ENCODE measurements around the gene INPP4B.

Gene INPP4B

GRCh38 chr4:142331646-142332045, 514.5 kb downstream of the INPP4B start:
- no peak for DNase-seq

- no peak for DNase-seq
These were observed 515.0 kb downstream of the INPP4B start for GRCh38 chr4:142331132-142331531.

DNA sequence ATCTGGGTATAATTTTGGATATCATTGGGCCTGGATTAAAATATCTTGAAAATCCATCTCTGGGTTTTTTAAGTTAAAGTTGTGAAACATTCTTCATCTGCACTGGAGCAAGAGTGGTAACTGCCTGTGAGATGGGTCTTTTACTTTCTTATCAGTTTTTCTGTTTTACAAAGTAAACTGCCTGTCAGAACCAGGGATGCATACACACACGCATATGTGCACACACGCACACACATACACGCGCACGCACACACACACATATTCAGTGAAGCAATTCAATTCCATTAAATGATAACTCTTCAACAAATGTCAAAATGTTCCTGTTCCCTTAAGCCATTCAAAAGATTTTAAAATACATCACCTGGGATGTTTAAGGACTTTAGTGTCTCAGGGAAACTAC, 515.8 kb downstream of the INPP4B start:
- no peak for DNase-seq

DNA sequence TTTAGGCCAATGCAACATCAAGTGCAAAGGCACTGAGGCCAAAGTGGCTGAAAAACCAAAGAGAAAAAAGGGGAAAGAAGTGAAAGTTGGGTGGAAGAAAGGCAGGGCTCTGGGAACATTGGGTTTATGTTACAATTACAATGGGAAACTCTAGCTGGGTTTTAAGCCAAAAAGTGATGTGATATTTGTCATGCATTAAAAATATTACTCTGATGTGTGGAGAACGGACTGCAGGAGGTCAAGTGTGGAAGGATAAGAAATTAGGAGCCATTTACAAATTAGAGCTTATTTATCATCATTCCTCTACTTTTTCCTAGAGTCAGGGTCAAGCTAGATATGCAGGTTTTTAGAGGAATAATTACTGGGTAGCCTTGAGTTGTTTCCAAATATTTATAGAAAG, 516.8 kb downstream of the INPP4B start:
- DNase-seq, result no peak

DNA sequence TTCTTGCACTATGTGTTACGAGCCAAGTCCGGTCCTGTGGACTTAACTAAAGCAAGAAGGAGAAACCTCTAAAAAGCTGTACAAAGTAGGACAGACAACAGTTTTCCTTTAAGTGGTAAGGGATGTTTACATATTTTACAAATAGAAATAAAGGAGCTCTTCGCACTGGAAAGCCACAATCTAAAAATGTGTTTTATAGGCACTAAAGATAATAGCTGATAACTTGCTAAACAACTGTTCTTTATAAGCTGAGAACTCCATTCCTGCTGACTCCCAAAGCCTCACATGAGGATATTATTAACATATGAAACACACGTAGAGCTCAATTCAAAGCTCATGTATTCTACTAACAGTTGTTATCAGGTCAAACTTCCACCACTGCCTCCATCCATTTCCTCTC, 519.9 kb downstream of the INPP4B start:
- no peak for DNase-seq

DNA sequence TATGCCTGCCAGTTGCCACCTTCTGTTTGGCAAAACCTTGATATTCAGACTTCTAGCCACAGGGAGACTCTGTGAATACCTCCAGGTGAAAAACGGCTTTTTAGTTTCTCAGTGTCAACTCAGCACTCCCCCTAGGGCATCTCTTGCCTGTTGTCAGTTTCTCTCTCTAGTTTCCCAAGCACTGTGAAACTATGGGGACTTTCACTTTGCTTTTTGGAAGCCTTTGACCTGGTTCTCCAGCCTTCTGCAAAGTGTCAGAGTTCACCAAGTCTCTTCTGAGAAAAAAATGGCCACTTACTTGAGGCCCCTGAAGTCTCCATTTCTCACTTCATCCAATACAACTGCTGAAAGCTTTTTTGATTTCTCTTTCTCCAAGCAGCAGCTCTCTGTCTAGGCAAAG, 521.5 kb downstream of the INPP4B start:
- no peak for DNase-seq

DNA sequence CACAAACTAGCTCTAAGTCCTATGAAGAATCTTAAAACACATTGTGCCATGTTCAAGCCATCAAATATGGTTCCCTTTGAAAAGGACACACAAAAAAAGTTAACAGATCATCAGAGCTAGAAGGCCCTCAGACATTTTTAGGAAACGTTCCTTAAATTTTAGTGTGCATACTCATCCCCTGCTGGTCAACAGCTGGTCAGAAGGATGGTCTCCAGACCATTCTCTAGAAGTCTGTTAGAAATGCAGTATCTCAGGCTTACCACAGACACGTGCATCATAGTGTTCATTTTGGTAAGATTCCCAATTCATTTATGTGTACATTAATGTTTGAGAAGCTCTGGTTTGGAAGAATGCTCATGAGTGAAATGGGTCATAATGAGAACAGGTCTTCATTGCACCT, 523.1 kb downstream of the INPP4B start:
- DNase-seq, result no peak

- no peak for DNase-seq
These were observed 527.8 kb downstream of the INPP4B start for GRCh38 chr4:142318280-142318679.

- no peak for DNase-seq
These were observed 529.2 kb downstream of the INPP4B start for GRCh38 chr4:142316913-142317312.

DNA sequence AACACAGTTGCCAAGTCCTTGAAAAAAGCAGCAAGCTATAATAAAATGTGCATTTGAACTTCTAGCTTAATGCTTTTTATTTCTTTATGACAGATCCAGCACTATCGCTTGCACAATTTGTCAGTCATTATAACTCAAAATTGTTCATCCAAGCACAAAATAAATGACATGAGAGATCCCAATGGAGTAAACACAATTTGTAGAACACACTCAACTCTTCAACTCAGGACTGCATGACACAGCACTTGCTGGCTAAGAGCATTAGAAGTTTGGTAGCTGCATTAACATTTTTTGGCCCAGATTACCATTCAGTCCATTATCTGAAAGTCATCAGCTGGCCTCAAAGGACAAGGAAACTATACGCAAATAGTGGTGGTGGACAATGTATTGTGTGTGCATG, 530.1 kb downstream of the INPP4B start:
- no peak for DNase-seq

GRCh38 chr4:142314686-142315085, 531.4 kb downstream of the INPP4B start:
- no peak for DNase-seq

DNA sequence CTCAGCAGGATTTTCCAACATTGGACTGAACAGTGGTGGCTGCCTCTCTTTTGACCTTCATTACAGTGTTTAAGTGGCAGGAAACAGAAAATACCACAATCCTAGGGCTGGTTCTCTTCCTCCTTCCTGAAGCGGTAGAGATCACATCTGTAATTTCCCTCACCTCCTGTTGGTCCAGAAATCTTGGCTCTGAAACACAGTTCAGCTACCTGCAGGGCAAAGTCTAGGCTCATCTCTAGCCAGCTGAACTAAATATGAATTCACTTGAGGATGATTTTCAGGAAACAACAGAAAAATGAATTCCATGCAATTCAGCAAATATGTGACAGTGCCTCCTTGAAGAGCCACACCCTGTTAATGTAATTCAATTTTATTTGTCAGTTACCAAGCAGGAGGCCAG, 531.9 kb downstream of the INPP4B start:
- no peak for DNase-seq

DNA sequence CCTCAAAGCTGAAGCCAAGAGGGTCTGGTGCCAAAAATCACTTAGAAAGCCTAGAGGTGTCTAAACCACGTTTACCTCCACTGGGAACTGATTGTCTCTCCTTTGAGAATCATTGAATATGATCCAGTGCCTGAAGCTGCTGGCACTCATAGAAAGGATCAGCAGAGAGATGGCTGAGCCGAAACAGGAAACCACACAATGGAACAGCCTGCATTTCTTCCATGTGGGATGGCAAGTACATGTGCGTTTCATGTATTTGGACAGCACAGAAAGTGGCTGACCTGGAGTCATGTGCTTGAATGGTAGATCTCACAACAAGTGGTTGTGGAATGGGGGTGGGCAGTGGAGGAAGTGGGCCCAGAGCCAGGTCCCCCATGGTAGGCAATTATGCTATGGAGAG, 533.7 kb downstream of the INPP4B start:
- DNase-seq, result no peak

DNA sequence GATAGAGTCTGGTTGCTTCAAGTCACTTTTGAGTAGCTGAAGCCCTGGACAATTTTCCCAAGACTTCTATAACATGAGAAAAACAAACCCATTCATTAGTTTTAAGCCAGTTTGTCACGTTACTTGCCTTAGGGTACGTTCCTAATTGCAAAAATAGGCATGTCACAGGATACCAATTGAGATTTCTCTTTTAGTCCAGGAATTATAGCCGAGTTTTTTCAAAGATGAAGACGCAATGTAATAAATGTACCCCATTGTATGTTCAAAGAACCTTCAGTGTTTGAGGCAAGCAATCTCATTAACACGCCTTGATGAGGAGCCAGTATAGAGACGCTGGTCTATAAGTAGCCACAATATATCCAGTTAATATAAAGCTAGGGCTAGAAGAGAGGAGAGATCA, 534.2 kb downstream of the INPP4B start:
- no peak for DNase-seq

GRCh38 chr4:142309772-142310171, 536.3 kb downstream of the INPP4B start:
- DNase-seq, result no peak

DNA sequence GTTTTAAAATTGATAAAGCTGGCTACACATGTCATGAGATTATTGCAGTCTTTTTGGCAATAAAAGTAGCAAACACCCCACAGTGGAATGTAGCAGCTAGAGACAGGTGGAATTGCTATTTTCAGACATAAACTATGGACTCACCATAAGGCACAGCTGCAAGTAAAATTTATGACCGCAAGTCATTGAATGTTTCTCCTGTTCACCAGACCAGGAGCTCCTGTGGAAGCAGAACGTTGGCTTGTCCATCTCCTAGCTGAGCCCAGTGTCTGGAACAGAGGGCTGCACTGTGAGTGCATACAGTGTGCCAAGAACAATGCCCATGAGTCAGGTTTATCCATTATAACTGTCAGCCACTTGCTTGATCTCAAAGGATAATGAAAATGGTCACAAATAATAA, 538.2 kb downstream of the INPP4B start:
- DNase-seq, result no peak

- DNase-seq, result no peak
These were observed 548.8 kb downstream of the INPP4B start for GRCh38 chr4:142297313-142297712.

DNA sequence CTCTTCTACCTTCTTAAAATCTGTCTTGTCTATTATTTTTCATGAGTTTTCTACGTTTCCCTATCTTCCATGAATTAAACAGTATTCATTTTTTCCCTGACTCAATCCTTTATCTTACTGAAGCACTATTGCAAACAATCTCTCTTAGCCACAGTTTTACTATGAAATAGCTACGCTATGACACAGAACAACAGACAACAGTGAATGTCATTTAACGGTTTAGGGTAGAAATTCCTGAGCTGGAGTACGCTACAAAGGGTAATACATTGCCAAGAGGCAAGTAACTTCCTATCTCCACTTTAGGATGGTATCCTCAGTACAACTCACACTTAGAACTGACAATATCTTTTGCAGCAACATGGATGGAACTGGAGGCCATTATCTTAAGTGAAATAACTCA, 552.6 kb downstream of the INPP4B start:
- DNase-seq, result no peak

DNA sequence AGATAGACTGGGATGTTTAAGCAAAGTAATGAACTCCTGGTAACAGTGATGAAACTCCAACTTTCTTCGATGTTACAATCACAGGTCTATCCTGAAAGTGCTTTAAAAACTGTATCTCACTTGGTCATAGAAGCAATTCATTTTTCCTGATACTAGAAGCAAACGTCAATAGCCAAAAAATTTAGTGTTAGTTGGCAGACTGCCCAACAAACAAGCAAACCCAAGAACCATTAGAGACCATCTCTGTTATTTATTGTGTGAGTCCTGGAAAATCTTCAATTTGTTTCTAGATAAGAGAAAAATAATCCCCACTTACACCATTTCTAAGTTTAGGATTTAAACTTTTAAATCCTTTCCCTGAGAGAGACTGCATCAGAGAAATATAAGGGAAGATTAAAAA, 553.9 kb downstream of the INPP4B start:
- no peak for DNase-seq

GRCh38 chr4:142291299-142292050, 554.6 kb downstream of the INPP4B start:
- DNase-seq, result no peak

DNA sequence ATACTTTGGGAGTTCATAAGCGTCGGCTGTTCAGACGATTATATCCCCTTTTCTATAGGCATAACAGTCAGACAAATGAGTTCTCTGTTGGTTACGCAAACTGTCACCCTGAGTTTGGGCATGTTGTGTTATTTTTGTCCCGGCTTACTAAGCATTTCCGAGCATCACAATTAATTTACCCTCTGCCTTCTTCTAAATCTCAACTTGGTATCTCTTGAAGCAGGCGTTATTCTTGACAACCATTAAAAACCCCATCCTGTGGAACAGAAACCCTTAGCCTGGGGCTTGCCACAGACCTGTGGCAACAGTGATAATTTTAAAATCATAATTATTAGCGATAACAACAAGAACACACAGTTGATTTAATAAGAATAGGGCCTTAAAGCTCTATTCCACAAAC, 558.7 kb downstream of the INPP4B start:
- DNase-seq, result no peak

GRCh38 chr4:142285222-142285583, 560.9 kb downstream of the INPP4B start:
- DNase-seq, result no peak

DNA sequence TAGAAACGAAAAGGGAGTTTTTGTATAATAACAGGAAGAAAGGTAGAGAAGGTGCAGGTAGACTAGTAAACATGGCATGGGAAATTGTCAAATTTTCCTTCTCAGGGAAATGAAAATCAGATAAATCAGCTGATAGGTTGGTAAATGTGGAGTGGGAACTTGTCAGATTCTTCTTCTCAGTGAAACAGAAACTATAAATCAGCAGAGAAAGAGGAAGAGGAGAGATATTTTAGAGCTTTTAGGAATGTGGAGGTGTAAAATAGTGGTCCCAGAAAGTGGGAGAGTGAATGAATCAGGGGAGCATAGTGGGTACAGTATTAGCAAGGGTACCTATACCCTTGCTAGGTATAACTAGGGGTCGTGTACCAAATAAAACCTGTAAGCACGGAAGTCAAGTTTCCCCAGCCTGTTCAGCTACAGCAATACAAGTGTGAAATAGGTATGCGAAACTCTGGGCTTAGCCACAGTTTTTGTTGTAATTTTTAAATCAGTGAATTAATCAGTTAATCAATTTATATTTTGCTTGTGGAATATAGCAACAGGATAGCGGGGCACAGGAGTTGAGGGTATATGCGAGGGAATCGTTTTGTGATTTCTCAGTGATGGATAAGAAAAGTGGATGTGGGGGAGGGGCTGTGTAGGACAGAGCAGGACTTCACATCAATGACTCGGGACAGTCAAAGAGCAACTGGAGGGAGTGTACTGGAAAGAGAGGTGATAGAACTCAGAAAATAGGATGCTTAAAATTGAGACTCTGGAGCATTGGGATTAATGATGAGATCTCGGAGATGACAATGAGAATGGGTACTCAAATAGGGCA, 561.5 kb downstream of the INPP4B start:
- no peak for DNase-seq

DNA sequence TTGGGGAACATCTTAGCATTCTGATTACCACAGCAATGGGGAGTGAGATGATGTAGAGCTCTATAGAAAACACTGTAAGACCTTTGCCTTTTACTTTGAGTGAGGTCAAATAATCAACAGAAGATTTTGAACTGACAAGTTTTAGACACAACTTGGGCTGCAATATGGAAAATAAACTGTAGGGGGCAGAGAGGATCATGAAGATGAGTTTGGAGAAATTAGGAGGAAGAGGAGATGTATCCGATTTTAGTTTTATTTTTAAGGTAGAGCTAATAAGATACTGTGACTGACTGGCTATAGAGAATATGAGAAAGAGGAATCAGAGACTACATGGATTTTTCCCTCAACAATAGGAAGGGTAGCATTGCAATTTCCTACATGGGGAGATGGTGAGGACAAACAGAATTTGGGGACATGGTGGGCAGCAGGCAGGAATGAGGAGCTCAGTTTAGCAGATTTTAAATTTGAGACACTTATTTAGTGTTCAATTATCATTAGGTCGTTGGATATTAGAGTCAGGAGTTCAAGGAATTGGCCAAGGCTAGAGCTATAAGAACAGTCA, 563.1 kb downstream of the INPP4B start:
- DNase-seq, result no peak
